Liver (tissue), 9 donors: Measurements from ENCODE around the gene SLX4IP. TPM values are rescaled to one million over a fixed set of nuclear protein-coding genes. Genes with fewer than 3 reads are reported as not detected.

Experiments used
- DNase-seq: peaks from one replicate; pipeline ENCODE4 v3.0.0-alpha.2; 2017; ENCODE audit warnings: low spot score
- H3K27ac ChIP-seq, 2 donors: one replicate each; pipeline ENCODE4 v1.7.0; 2013; ENCODE audit warnings: inconsistent platforms in 2 of 2, low read length in 2 of 2, control low read depth in 1 of 2, low read depth in 1 of 2, mild to moderate bottlenecking in 1 of 2
- H3K27me3 ChIP-seq, 4 donors: one replicate each; pipeline versions ENCODE4 v1.6.1 to v1.7.0; 2013; ENCODE audit warnings: low read length in 3 of 4, inconsistent platforms in 1 of 4, mild to moderate bottlenecking in 1 of 4, moderate library complexity in 1 of 4; ENCODE audit not compliant: control insufficient read depth in 4 of 4, insufficient read depth in 4 of 4
- H3K36me3 ChIP-seq, 4 donors: one replicate each; pipeline versions ENCODE4 v1.6.1 to v1.7.0; 2013; ENCODE audit warnings: low read length in 3 of 4, mild to moderate bottlenecking in 3 of 4, low read depth in 1 of 4, moderate library complexity in 1 of 4; ENCODE audit not compliant: control insufficient read depth in 4 of 4, insufficient read depth in 3 of 4
- H3K4me1 ChIP-seq, 4 donors: one replicate each; pipeline versions ENCODE4 v1.6.1 to v1.7.0; 2013; ENCODE audit warnings: low read length in 3 of 4, mild to moderate bottlenecking in 3 of 4, moderate library complexity in 1 of 4; ENCODE audit not compliant: control insufficient read depth in 4 of 4, insufficient read depth in 4 of 4
- H3K4me3 ChIP-seq, 3 donors: one replicate each; pipeline versions ENCODE4 v1.6.1 to v1.7.0; 2013; ENCODE audit warnings: low read length in 3 of 3, control low read depth in 1 of 3, low read depth in 1 of 3, mild to moderate bottlenecking in 1 of 3
- H3K9ac ChIP-seq, 2 donors: one replicate each; pipeline ENCODE4 v1.7.0; 2013; ENCODE audit warnings: low read length in 2 of 2, mild to moderate bottlenecking in 2 of 2, moderate library complexity in 2 of 2, control low read depth in 1 of 2, low read depth in 1 of 2
- H3K9me3 ChIP-seq, 4 donors: one replicate each; pipeline versions ENCODE4 v1.6.1 to v1.7.0; 2013; ENCODE audit warnings: low read length in 3 of 4; ENCODE audit not compliant: control insufficient read depth in 4 of 4
- ATF3 ChIP-seq: IDR thresholded peaks from 2 replicates; pipeline ENCODE4 v1.6.1; 2016; ENCODE audit warnings: antibody characterized with exemption
- EGR1 ChIP-seq, 2 donors: IDR thresholded peaks; 2 replicates each; pipeline ENCODE4 v1.6.1; 2016 to 2018; ENCODE audit warnings: antibody characterized with exemption in 2 of 2, low read depth in 2 of 2
- FOXA2 ChIP-seq: IDR thresholded peaks from 2 replicates; pipeline ENCODE4 v1.6.1; 2016; ENCODE audit warnings: antibody characterized with exemption
- GABPA ChIP-seq, 2 donors: IDR thresholded peaks in 1 of 2; conservative IDR thresholded peaks in 1 of 2; 2 replicates each; pipeline ENCODE4 v1.6.1; 2016; ENCODE audit warnings: antibody characterized with exemption in 2 of 2, mild to moderate bottlenecking in 1 of 2, moderate library complexity in 1 of 2
- HNF4A ChIP-seq, 2 donors: conservative IDR thresholded peaks; 2 replicates each; pipeline ENCODE4 v1.6.1; 2016; ENCODE audit warnings: antibody characterized with exemption in 2 of 2, mild to moderate bottlenecking in 2 of 2
- HNF4G ChIP-seq: IDR thresholded peaks from 2 replicates; pipeline ENCODE4 v1.6.1; 2016; ENCODE audit warnings: antibody characterized with exemption
- JUND ChIP-seq, 2 donors: IDR thresholded peaks; 2 replicates each; pipeline ENCODE4 v1.6.1; 2016; ENCODE audit warnings: antibody characterized with exemption in 2 of 2
- MAX ChIP-seq: IDR thresholded peaks from 2 replicates; pipeline ENCODE4 v1.6.1; 2016; ENCODE audit warnings: antibody characterized with exemption
- NR2F2 ChIP-seq: IDR thresholded peaks from 2 replicates; pipeline ENCODE4 v1.6.1; 2016; ENCODE audit warnings: antibody characterized with exemption
- RAD21 ChIP-seq, 2 donors: IDR thresholded peaks; 2 replicates each; pipeline ENCODE4 v1.6.1; 2016; ENCODE audit warnings: antibody characterized with exemption in 2 of 2, mild to moderate bottlenecking in 2 of 2
- REST ChIP-seq: IDR thresholded peaks from 2 replicates; pipeline ENCODE4 v1.6.1; 2016; ENCODE audit warnings: antibody characterized with exemption, mild to moderate bottlenecking
- RXRA ChIP-seq, 2 donors: IDR thresholded peaks; 2 replicates each; pipeline ENCODE4 v1.6.1; 2017 to 2018; ENCODE audit warnings: antibody characterized with exemption in 2 of 2, mild to moderate bottlenecking in 1 of 2
- SP1 ChIP-seq: IDR thresholded peaks from 2 replicates; pipeline ENCODE4 v1.6.1; 2018; ENCODE audit warnings: antibody characterized with exemption, mild to moderate bottlenecking
- TAF1 ChIP-seq: conservative IDR thresholded peaks from 2 replicates; pipeline ENCODE4 v1.6.1; 2016; ENCODE audit warnings: antibody characterized with exemption, mild to moderate bottlenecking
- ZBTB33 ChIP-seq: IDR thresholded peaks from 2 replicates; pipeline ENCODE4 v1.6.1; 2016; ENCODE audit warnings: antibody characterized with exemption
- WGBS: extraction: QIAGEN DNeasy Blood & Tissue Kit; methylation state at CpG from one replicate; pipeline ENCODE4 v1.1.7; 2013; 5-methylcytosine and 5-hydroxymethylcytosine counted together
- polyA plus RNA-seq, 2 donors: library from polyadenylated mRNA; stranded (reverse) in 1 of 2; unstranded in 1 of 2; fragments of 200-250 nt in 1 of 2; fragments of >200 nt in 1 of 2; fragmentation: Nextera tagmentation in 1 of 2; extraction: Ambion mirVana in 1 of 2; gene quantifications; one replicate each; pipeline versions ENCODE4 v1.2.1 to v1.2.3, GENCODE V29; 2013 to 2015
- total RNA-seq, 2 donors: library from RNA; depleted of rRNA; stranded (reverse); fragments of >200 nt; gene quantifications; one replicate each; pipeline ENCODE4 v1.2.3, GENCODE V29; 2014
- donor health status: healthy.
- donor health status: healthy.
- donor health status: healthy.
- donor health status: healthy.
- donor health status: healthy.

Gene SLX4IP
- total and polyA plus RNA-seq, 4 donors, result 1.1 to 3.4 (median 2.7) TPM

- Histone ChIP-seq H3K9me3 (no peaks in the 10 kb centered on the region), H3K36me3 (no peaks in the 10 kb centered on the region), H3K4me3 (no peak overlapping the region), H3K27ac (no peak overlapping the region), H3K27me3 (no peaks in the 10 kb centered on the region), H3K4me1 (no peaks in the 10 kb centered on the region), H3K9ac (no peak overlapping the region)
- TF ChIP-seq HNF4G, result no peak
- no peak for TF ChIP-seq ATF3
- TF ChIP-seq RXRA (IDR thresholded peaks at IDR 0.05), result no peak
- TF ChIP-seq SP1, result no peak
- no peak for TF ChIP-seq FOXA2
- TF ChIP-seq ZBTB33, result no peak
- TF ChIP-seq TAF1, result no peak
- no peak for TF ChIP-seq REST
- no peak for TF ChIP-seq HNF4A (conservative IDR thresholded peaks at IDR 0.05)
- TF ChIP-seq MAX, result no peak
- TF ChIP-seq EGR1 (IDR thresholded peaks at IDR 0.05; ENCODE audit: low read depth in 2 of 2), result no peak
- no peak for DNase-seq
Observed at GRCh38 chr20:10497791-10498190, 62.7 kb downstream of the SLX4IP start.

- TF ChIP-seq NR2F2 (peak; percentile 36), FOXA2 (no peak)
- DNase-seq, result no peak
- no peaks in the 10 kb centered on the region for H3K9me3 ChIP-seq
- no peak overlapping the region for H3K9ac ChIP-seq
- H3K27ac ChIP-seq, result no peak overlapping the region
- no peak overlapping the region for H3K4me3 ChIP-seq
- H3K36me3 ChIP-seq, result no peaks in the 10 kb centered on the region
- 70% methylated on average over 1 of the region's 1 CpG for WGBS
- no peaks in the 10 kb centered on the region for H3K4me1 ChIP-seq
- H3K27me3 ChIP-seq, result no peaks in the 10 kb centered on the region
Observed at GRCh38 chr20:10498200-10498599, 63.1 kb downstream of the SLX4IP start.

- Histone ChIP-seq H3K9ac (no peak overlapping the region), H3K36me3 (no peaks in the 10 kb centered on the region), H3K4me3 (no peak overlapping the region), H3K27me3 (no peaks in the 10 kb centered on the region), H3K9me3 (no peaks in the 10 kb centered on the region), H3K27ac (no peak overlapping the region), H3K4me1 (peaks cover 4 to 20% (median 18%) of the 10 kb centered on the region in 4 donors)
- DNase-seq, result no peak
- WGBS, result 73% methylated on average over 4 of the region's 4 CpGs
- TF ChIP-seq GABPA (IDR thresholded peaks at IDR 0.05 in 1 of 2, conservative IDR thresholded peaks at IDR 0.05 in 1 of 2) (no peak), JUND (IDR thresholded peaks at IDR 0.05) (no peak), NR2F2 (no peak), TAF1 (no peak), HNF4A (conservative IDR thresholded peaks at IDR 0.05) (no peak), RAD21 (IDR thresholded peaks at IDR 0.05) (no peak), MAX (no peak), ATF3 (no peak), REST (no peak), RXRA (IDR thresholded peaks at IDR 0.05) (no peak)
Observed at GRCh38 chr20:10501402-10501801, 66.3 kb downstream of the SLX4IP start.
